T follicular helper cell (primary cell): ENCODE measurements around the gene PCDHB16.

Source experiments
- DNase-seq: peaks from one replicate; pipeline ENCODE4 v3.0.0-alpha.2; 2020; ENCODE audit warnings: low read depth

The PCDHB16 gene

DNA sequence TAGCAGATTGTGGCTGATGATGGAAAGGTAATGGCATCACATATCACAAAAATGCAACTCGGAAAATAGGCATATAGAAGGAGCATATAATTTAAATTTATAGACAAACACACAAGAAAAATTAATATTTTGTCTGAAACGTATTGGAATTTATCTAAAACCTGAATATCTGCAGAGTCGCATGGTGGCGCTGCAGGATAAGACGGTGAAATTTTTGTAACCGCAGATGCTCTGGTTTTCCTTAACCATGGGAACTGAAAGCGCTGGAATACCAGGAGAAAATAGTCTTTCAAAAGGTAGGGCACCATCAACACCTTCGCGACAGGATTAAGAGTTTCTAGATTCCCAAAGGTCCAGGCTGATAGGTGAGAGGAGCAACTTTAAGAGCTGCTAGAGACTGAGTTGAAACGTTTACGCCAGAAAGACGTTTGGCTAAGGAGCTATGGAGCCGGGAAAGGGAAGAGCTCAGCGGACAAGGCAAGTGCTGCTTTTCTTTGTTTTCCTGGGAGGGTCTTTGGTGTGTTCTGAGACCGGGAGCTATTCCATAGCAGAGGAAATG lies 52.0 kb downstream of the PCDHB16 start:
- no peak for DNase-seq
